Osteocyte (in vitro differentiated cells): ENCODE results near the gene RSL1D1. TPM values are rescaled to one million over a fixed set of nuclear protein-coding genes. Genes with fewer than 3 reads are reported as not detected.

Experiments
- DNase-seq: peaks from one replicate; pipeline ENCODE4 v3.0.0; 2021; ENCODE audit warnings: mixed read lengths; ENCODE audit not compliant: unreplicated experiment; ENCODE audit errors: extremely low spot score
- H3K27ac Mint-ChIP-seq: one replicate; pipeline ENCODE4 v1.8.0; 2021; ENCODE audit warnings: mild to moderate bottlenecking, mixed read lengths; ENCODE audit not compliant: unreplicated experiment
- H3K27me3 Mint-ChIP-seq: one replicate; pipeline ENCODE4 v1.8.0; 2021; ENCODE audit warnings: mixed read lengths; ENCODE audit not compliant: unreplicated experiment
- H3K36me3 Mint-ChIP-seq: one replicate; pipeline ENCODE4 v1.8.0; 2021; ENCODE audit warnings: mixed read lengths; ENCODE audit not compliant: unreplicated experiment
- H3K4me1 Mint-ChIP-seq: one replicate; pipeline ENCODE4 v1.8.0; 2021; ENCODE audit warnings: mixed read lengths; ENCODE audit not compliant: unreplicated experiment
- H3K4me3 Mint-ChIP-seq: one replicate; pipeline ENCODE4 v1.8.0; 2021; ENCODE audit warnings: mild to moderate bottlenecking, moderate library complexity, mixed read lengths; ENCODE audit not compliant: unreplicated experiment
- H3K9me3 Mint-ChIP-seq: one replicate; pipeline ENCODE4 v1.8.0; 2021; ENCODE audit warnings: mixed read lengths; ENCODE audit not compliant: unreplicated experiment
- CTCF ChIP-seq: fragments of 200-600 bp; sonication (generic); IDR thresholded peaks from 2 replicates; pipeline ENCODE4 v1.5.0; 2021; ENCODE audit warnings: antibody characterized with exemption, mild to moderate bottlenecking, moderate library complexity
- total RNA-seq: library from RNA; stranded (reverse); gene quantifications from 2 replicates; pipeline ENCODE4 v1.2.1, GENCODE V29; 2021

Gene RSL1D1
- total RNA-seq, 1 donor from 2014 or later: 122 TPM

- H3K27ac Mint-ChIP-seq: peak overlapping the region; percentile 91
- H3K36me3 Mint-ChIP-seq: peaks cover 10% of the 10 kb centered on the region
- no peaks in the 10 kb centered on the region for H3K9me3 Mint-ChIP-seq
- DNase-seq: no peak
- no peak for TF ChIP-seq CTCF
- H3K4me3 Mint-ChIP-seq: peak overlapping the region; percentile 86
- no peaks in the 10 kb centered on the region for H3K27me3 Mint-ChIP-seq
- H3K4me1 Mint-ChIP-seq: peaks cover 75% of the 10 kb centered on the region
Measured at GRCh38 chr16:11794996-11795886, 56.1 kb downstream of the RSL1D1 start.

GRCh38 chr16:11794447-11794846 is 56.9 kb downstream of the RSL1D1 start:
- no peak for TF ChIP-seq CTCF
- H3K4me3 Mint-ChIP-seq: peak overlapping the region; percentile 86
- peaks cover 11% of the 10 kb centered on the region for H3K36me3 Mint-ChIP-seq
- no peaks in the 10 kb centered on the region for H3K9me3 Mint-ChIP-seq
- H3K4me1 Mint-ChIP-seq: peaks cover 70% of the 10 kb centered on the region
- H3K27ac Mint-ChIP-seq: peak overlapping the region; percentile 91
- no peak for DNase-seq
- no peaks in the 10 kb centered on the region for H3K27me3 Mint-ChIP-seq

- peaks cover 64% of the 10 kb centered on the region for H3K4me1 Mint-ChIP-seq
- H3K9me3 Mint-ChIP-seq: no peaks in the 10 kb centered on the region
- peak overlapping the region; percentile 91 for H3K27ac Mint-ChIP-seq
- peaks cover 10% of the 10 kb centered on the region for H3K36me3 Mint-ChIP-seq
- TF ChIP-seq CTCF: no peak
- DNase-seq: no peak
- peak overlapping the region; percentile 42 for H3K4me3 Mint-ChIP-seq
- H3K27me3 Mint-ChIP-seq: no peaks in the 10 kb centered on the region
Measured at GRCh38 chr16:11793840-11794239, 57.5 kb downstream of the RSL1D1 start.

- TF ChIP-seq CTCF: no peak
- no peak for DNase-seq
- Mint-ChIP-seq H3K27me3 (no peaks in the 10 kb centered on the region), H3K27ac (peak overlapping the region; percentile 10), H3K4me1 (peaks cover 58% of the 10 kb centered on the region), H3K36me3 (peaks cover 10% of the 10 kb centered on the region), H3K4me3 (no peak overlapping the region), H3K9me3 (no peaks in the 10 kb centered on the region)
Measured at GRCh38 chr16:11792410-11793241, 58.7 kb downstream of the RSL1D1 start.
